HG02759 (cell line): ENCODE data around the gene CYP24A1.

ENCODE experiments used
- ATAC-seq: cut with Tn5 transposase; IDR thresholded peaks from one replicate; pipeline ENCODE4 v1.9.1; 2021; ENCODE audit warnings: mild to moderate bottlenecking, moderate library complexity; ENCODE audit not compliant: unreplicated experiment

CYP24A1 gene

GRCh38 chr20:54158856-54159418 lies 14.8 kb downstream of the CYP24A1 start:
- no peak for ATAC-seq

GRCh38 chr20:54158226-54158625 lies 15.6 kb downstream of the CYP24A1 start:
- no peak for ATAC-seq

GRCh38 chr20:54156981-54157835 lies 16.6 kb downstream of the CYP24A1 start:
- ATAC-seq: no peak

- ATAC-seq: no peak
Measured at GRCh38 chr20:54156522-54156921, 17.3 kb downstream of the CYP24A1 start.

GRCh38 chr20:54155736-54156317 lies 18.0 kb downstream of the CYP24A1 start:
- no peak for ATAC-seq

GRCh38 chr20:54154439-54154838 lies 19.3 kb downstream of the CYP24A1 start:
- ATAC-seq: no peak

- no peak for ATAC-seq
Measured at GRCh38 chr20:54153847-54154246, 19.9 kb downstream of the CYP24A1 start.

- no peak for ATAC-seq
Measured at GRCh38 chr20:54153041-54153327, 20.8 kb downstream of the CYP24A1 start.

- ATAC-seq: no peak
Measured at GRCh38 chr20:54152227-54153040, 21.4 kb downstream of the CYP24A1 start.

GRCh38 chr20:54151511-54152226 lies 22.1 kb downstream of the CYP24A1 start:
- no peak for ATAC-seq

GRCh38 chr20:54151075-54151439 lies 22.7 kb downstream of the CYP24A1 start:
- no peak for ATAC-seq

GRCh38 chr20:54149765-54150264 lies 24.0 kb downstream of the CYP24A1 start:
- no peak for ATAC-seq

GRCh38 chr20:54148947-54149764 lies 24.6 kb downstream of the CYP24A1 start:
- ATAC-seq: no peak

GRCh38 chr20:54146672-54147071 lies 27.1 kb downstream of the CYP24A1 start:
- no peak for ATAC-seq

GRCh38 chr20:54144847-54145414 lies 28.9 kb downstream of the CYP24A1 start:
- no peak for ATAC-seq

GRCh38 chr20:54140927-54141566 lies 32.7 kb downstream of the CYP24A1 start:
- no peak for ATAC-seq

- no peak for ATAC-seq
Measured at GRCh38 chr20:54140486-54140885, 33.3 kb downstream of the CYP24A1 start.

- ATAC-seq: no peak
Measured at GRCh38 chr20:54140067-54140466, 33.7 kb downstream of the CYP24A1 start.

GRCh38 chr20:54139188-54139587 lies 34.6 kb downstream of the CYP24A1 start:
- no peak for ATAC-seq
